Motor neuron (in vitro differentiated cells): ENCODE data around the gene EPHB6. TPM values are rescaled to one million over a fixed set of nuclear protein-coding genes. Genes with fewer than 3 reads are reported as not detected.

Source experiments
- ATAC-seq, 8 experiments: fragments of 200-7000 bp; cut with Tn5 transposase; replicated peaks in 6 of 8; 2 replicates each; pipeline ENCODE4 v1.8.0; 2021; ENCODE audit warnings: mild to moderate bottlenecking in 8 of 8, moderate library complexity in 8 of 8
- H3K27ac ChIP-seq, 2 donors: fragments of 250-450 bp; sonication (Bioruptor Pico); 2 replicates each; pipeline ENCODE4 v1.9.0; 2021; ENCODE audit warnings: antibody characterized with exemption in 2 of 2, mild to moderate bottlenecking in 2 of 2, moderate library complexity in 1 of 2
- H3K4me1 ChIP-seq, 2 donors: fragments of 250-450 bp; sonication (Bioruptor Pico); replicated peaks in 1 of 2; 2 replicates each; pipeline ENCODE4 v1.6.1; 2021; ENCODE audit warnings: antibody characterized with exemption in 2 of 2, mild to moderate bottlenecking in 2 of 2, moderate library complexity in 1 of 2
- H3K4me3 ChIP-seq, 5 donors: fragments of 250-450 bp; sonication (Bioruptor Pico); 2 replicates each; pipeline ENCODE4 v1.9.0; 2021; ENCODE audit warnings: antibody characterized with exemption in 5 of 5, mild to moderate bottlenecking in 5 of 5, moderate library complexity in 4 of 5
- WGBS, 10 experiments: fragments of 450-650 bp; shearing (Covaris generic); methylation state at CpG; one replicate each; pipeline ENCODE4 v1.0.0; 2022; 5-methylcytosine and 5-hydroxymethylcytosine counted together
- in situ Hi-C, 9 experiments: fragments of 400-800 bp; cut with MboI; loops; one replicate each; pipeline ENCODE4 v1.15.0; 2021; ENCODE audit warnings: low sequenced_read_pairs in 9 of 9, low pct_unique_long_range_greater_than_20kb in 2 of 9; ENCODE audit not compliant: unreplicated experiment in 9 of 9
- total RNA-seq, 8 experiments: library from RNA; unstranded; fragments of 300-600 nt; gene quantifications; 2 replicates each; pipeline versions ENCODE4 v1.2.3 to v1.2.4, GENCODE V29; 2022

Gene EPHB6
- total RNA-seq = 1 to 10 TPM in 7 of 8 experiments, under 1 TPM in 1; 0.97 to 9.9 (median 3.3) TPM

GRCh38 chr7:142854372-142855113 lies at the start of gene EPHB6:
TSS of gene EPHB6 (plus strand) at chr7:142855076. CDS start at chr7:142863228, 8,152 bp downstream.
- WGBS, 10 experiments = 0% methylated on average over 2 to 10 of the region's 70 CpGs; no CpG with 5 or more reads in 7 of the 10 experiments
- no peak within 1 kb of the TSS for H3K27ac ChIP-seq
- in situ Hi-C loops = loop anchor here in 5 of 9 experiments (25.0 kb wide), 1 partner anchor 358 kb away; the partner anchor contains the start of gene TAS2R40 (in 5 of the 5)
- H3K4me1 ChIP-seq = peaks cover 0 to 3% of the 10 kb centered on the region in 2 donors
- peak; percentile 75 to 82 (median 78) for ATAC-seq
- peak within 1 kb of the TSS; percentile 42 to 75 (median 51) for H3K4me3 ChIP-seq

- H3K27ac ChIP-seq = no peak overlapping the region
- H3K4me1 ChIP-seq = no peaks in the 10 kb centered on the region
- in situ Hi-C loops = no loop called here
- no peak for ATAC-seq
- no peak overlapping the region for H3K4me3 ChIP-seq
- 10 to 83% (median 58%) methylated on average over 1 to 3 of the region's 3 CpGs; no CpG with 5 or more reads in 1 of the 10 experiments for WGBS, 10 experiments
Observed at GRCh38 chr7:142805350-142806021, 49.4 kb upstream of the EPHB6 start.

- 0 to 57% (median 17%) methylated on average over 1 to 2 of the region's 2 CpGs; no CpG with 5 or more reads in 2 of the 10 experiments for WGBS, 10 experiments
- in situ Hi-C loops = no loop called here
- ATAC-seq = no peak
- no peaks in the 10 kb centered on the region for H3K4me1 ChIP-seq
- no peak overlapping the region for H3K27ac ChIP-seq
- no peak overlapping the region for H3K4me3 ChIP-seq
Observed at GRCh38 chr7:142806022-142806356, 48.9 kb upstream of the EPHB6 start.

GRCh38 chr7:142806957-142807356 lies 47.9 kb upstream of the EPHB6 start:
- no peak overlapping the region for H3K27ac ChIP-seq
- no peak overlapping the region for H3K4me3 ChIP-seq
- in situ Hi-C loops = no loop called here
- ATAC-seq = no peak
- H3K4me1 ChIP-seq = no peaks in the 10 kb centered on the region
- 11 to 100% (median 85%) methylated on average over 1 of the region's 1 CpG; no CpG with 5 or more reads in 2 of the 10 experiments for WGBS, 10 experiments

GRCh38 chr7:142807855-142808460 lies 46.9 kb upstream of the EPHB6 start:
- in situ Hi-C loops = no loop called here
- H3K27ac ChIP-seq = no peak overlapping the region
- no peaks in the 10 kb centered on the region for H3K4me1 ChIP-seq
- ATAC-seq = no peak
- WGBS, 10 experiments = 0 to 88% (median 65%) methylated on average over 1 to 3 of the region's 3 CpGs; no CpG with 5 or more reads in 2 of the 10 experiments
- no peak overlapping the region for H3K4me3 ChIP-seq

GRCh38 chr7:142808461-142808801 lies 46.4 kb upstream of the EPHB6 start:
- ATAC-seq = no peak
- Histone ChIP-seq H3K27ac (no peak overlapping the region), H3K4me3 (no peak overlapping the region), H3K4me1 (no peaks in the 10 kb centered on the region)
- in situ Hi-C loops = no loop called here

GRCh38 chr7:142808802-142809583 lies 45.9 kb upstream of the EPHB6 start:
- in situ Hi-C loops = no loop called here
- ATAC-seq = no peak
- Histone ChIP-seq H3K4me1 (no peaks in the 10 kb centered on the region), H3K27ac (no peak overlapping the region), H3K4me3 (no peak overlapping the region)
- WGBS, 10 experiments = 0 to 100% (median 40%) methylated on average over 1 to 5 of the region's 6 CpGs; no CpG with 5 or more reads in 3 of the 10 experiments

GRCh38 chr7:142809671-142810070 lies 45.2 kb upstream of the EPHB6 start:
- in situ Hi-C loops = no loop called here
- no peak for ATAC-seq
- no peak overlapping the region for H3K4me3 ChIP-seq
- 67 to 79% (median 73%) methylated on average over 1 to 2 of the region's 2 CpGs; no CpG with 5 or more reads in 7 of the 10 experiments for WGBS, 10 experiments
- no peaks in the 10 kb centered on the region for H3K4me1 ChIP-seq
- H3K27ac ChIP-seq = no peak overlapping the region

- Histone ChIP-seq H3K4me3 (no peak overlapping the region), H3K4me1 (no peaks in the 10 kb centered on the region), H3K27ac (no peak overlapping the region)
- WGBS, 10 experiments = 0 to 38% (median 16%) methylated on average over 2 to 5 of the region's 6 CpGs; no CpG with 5 or more reads in 1 of the 10 experiments
- in situ Hi-C loops = no loop called here
- ATAC-seq = peak in 3 of 8 experiments; percentile 42 to 85 (median 59)
Observed at GRCh38 chr7:142811154-142811737, 43.6 kb upstream of the EPHB6 start.

- 10 to 86% (median 66%) methylated on average over 2 to 5 of the region's 7 CpGs; no CpG with 5 or more reads in 4 of the 10 experiments for WGBS, 10 experiments
- Histone ChIP-seq H3K4me3 (no peak overlapping the region), H3K4me1 (no peaks in the 10 kb centered on the region), H3K27ac (no peak overlapping the region)
- ATAC-seq = peak in 2 of 8 experiments; percentile 86
- in situ Hi-C loops = no loop called here
Observed at GRCh38 chr7:142812437-142813215, 42.2 kb upstream of the EPHB6 start.

- WGBS, 10 experiments = 0 to 40% (median 12%) methylated on average over 1 to 2 of the region's 2 CpGs; no CpG with 5 or more reads in 2 of the 10 experiments
- no peak overlapping the region for H3K4me3 ChIP-seq
- no peak overlapping the region for H3K27ac ChIP-seq
- in situ Hi-C loops = no loop called here
- H3K4me1 ChIP-seq = no peaks in the 10 kb centered on the region
- ATAC-seq = peak in 1 of 8 experiments; percentile 17
Observed at GRCh38 chr7:142813226-142813625, 41.6 kb upstream of the EPHB6 start.

- H3K4me1 ChIP-seq = no peaks in the 10 kb centered on the region
- H3K27ac ChIP-seq = no peak overlapping the region
- H3K4me3 ChIP-seq = no peak overlapping the region
- in situ Hi-C loops = no loop called here
- WGBS, 10 experiments = 0 to 90% (median 50%) methylated on average over 1 of the region's 1 CpG; no CpG with 5 or more reads in 6 of the 10 experiments
- no peak for ATAC-seq
Observed at GRCh38 chr7:142813699-142814098, 41.2 kb upstream of the EPHB6 start.
